GM12878 (cell line): Measurements from ENCODE around the gene PPM1J. TPM values are rescaled to one million over a fixed set of nuclear protein-coding genes. Genes with fewer than 3 reads are reported as not detected.

Experiments
- ATAC-seq: fragments of 200-7000 bp; cut with Tn5 transposase; 3 replicates; pipeline ENCODE4 v1.9.1; 2020; ENCODE audit warnings: mild to moderate bottlenecking, moderate library complexity
- BruUV-seq: library from RNA; stranded (reverse); fragments of 400-500 nt; replicated peaks from 2 replicates; lab custom pipeline; 2021; lab: Mats Ljungman, UMichigan
- CTCF ChIA-PET: fragments of 300-600 bp; sonication (Branson Sonifier 250); formaldehyde crosslinking; extraction: SDS; loops from one replicate; lab custom pipeline; 2021; ENCODE audit warnings: inconsistent platforms; lab: Yijun Ruan, JAX
- POLR2A ChIA-PET: fragments of 350-600 bp; formaldehyde crosslinking; extraction: SDS; loops from one replicate; lab custom pipeline; 2021; ENCODE audit warnings: inconsistent platforms; lab: Charles Lee
- RAD21 ChIA-PET: fragments of 300-600 bp; sonication (Branson Sonifier 250); formaldehyde crosslinking; loops from one replicate; lab custom pipeline; 2023; ENCODE audit warnings: antibody characterized with exemption; ENCODE audit not compliant: unreplicated experiment; lab: Charles Lee
- SMC1A ChIA-PET: fragments of 300-600 bp; sonication (Branson Sonifier 250); formaldehyde crosslinking; loops from one replicate; lab custom pipeline; 2023; ENCODE audit not compliant: unreplicated experiment, uncharacterized antibody; lab: Charles Lee
- DNase-seq: peaks from one replicate; pipeline ENCODE4 v3.0.0-alpha.2; 2011; ENCODE audit warnings: low read depth, low spot score
- FAIRE-seq: peaks from 3 replicates; lab custom pipeline; 2011; peaks lifted over from hg19 to GRCh38; lab: Jason Lieb, UNC
- H2AFZ ChIP-seq: 2 replicates; pipeline ENCODE4 v1.6.0; 2011; ENCODE audit warnings: low read depth, low read length, control low read depth; ENCODE audit not compliant: control insufficient read depth
- H3K27ac ChIP-seq: 2 replicates; pipeline ENCODE4 v1.5.1; 2011; ENCODE audit warnings: control low read depth; ENCODE audit not compliant: control insufficient read depth, insufficient read depth
- H3K27me3 ChIP-seq, 2 experiments: replicated peaks in 1 of 2; 2 replicates each; pipeline versions ENCODE4 v1.6.0 to v1.6.1; 2011; ENCODE audit warnings: low read length in 1 of 2; ENCODE audit not compliant: control insufficient read depth in 2 of 2, insufficient read depth in 2 of 2
- H3K36me3 ChIP-seq, 2 experiments: 2 replicates each; pipeline ENCODE4 v1.5.1; 2011; ENCODE audit warnings: low read length in 1 of 2; ENCODE audit not compliant: control insufficient read depth in 2 of 2, insufficient read depth in 2 of 2
- H3K4me1 ChIP-seq: 2 replicates; pipeline ENCODE4 v1.6.1; 2011; ENCODE audit warnings: mild to moderate bottlenecking, low read length, moderate library complexity, mixed read lengths; ENCODE audit not compliant: control insufficient read depth, insufficient read depth
- H3K4me2 ChIP-seq: 2 replicates; pipeline ENCODE4 v1.6.0; 2011; ENCODE audit warnings: control low read depth; ENCODE audit not compliant: control insufficient read depth, insufficient read depth
- H3K4me3 ChIP-seq: fragments of 200-600 bp; sonication (generic); 2 replicates; pipeline ENCODE4 v1.5.1; 2016
- H3K79me2 ChIP-seq: 2 replicates; pipeline ENCODE4 v1.6.0; 2011; ENCODE audit warnings: low read length; ENCODE audit not compliant: control insufficient read depth, insufficient read depth
- H3K9ac ChIP-seq: 2 replicates; pipeline ENCODE4 v1.8.0; 2011; ENCODE audit warnings: low read length, control low read depth, mixed read lengths; ENCODE audit not compliant: control insufficient read depth, insufficient read depth
- H3K9me3 ChIP-seq: replicated peaks from 3 replicates; pipeline ENCODE4 v1.5.1; 2011; ENCODE audit warnings: mild to moderate bottlenecking, low read length; ENCODE audit not compliant: control insufficient read depth, insufficient read depth
- H4K20me1 ChIP-seq: 2 replicates; pipeline ENCODE4 v1.6.0; 2011; ENCODE audit not compliant: control insufficient read depth, insufficient read depth
- CBX3 ChIP-seq: fragments of 200-600 bp; sonication (generic); IDR thresholded peaks from 2 replicates; pipeline ENCODE4 v1.6.1; 2016; ENCODE audit warnings: low read depth, borderline replicate concordance
- CEBPZ ChIP-seq: fragments of 150-350 bp; IDR thresholded peaks from 2 replicates; pipeline ENCODE4 v1.6.1; 2016; ENCODE audit warnings: low read depth, low read length
- NR2C2 ChIP-seq: IDR thresholded peaks from 2 replicates; pipeline ENCODE4 v1.6.1; 2011; ENCODE audit warnings: borderline replicate concordance, low read depth; ENCODE audit not compliant: control insufficient read depth, insufficient read length
- STAT3 ChIP-seq: IDR thresholded peaks from 2 replicates; pipeline ENCODE4 v1.6.1; 2011; ENCODE audit warnings: low read depth, low read length, improper control_type of control experiment
- USF2 ChIP-seq: IDR thresholded peaks from 2 replicates; pipeline ENCODE4 v1.6.1; 2011; ENCODE audit warnings: low read depth, low read length, improper control_type of control experiment, borderline replicate concordance
- YBX1 ChIP-seq: fragments of 450-650 bp; IDR thresholded peaks from 2 replicates; pipeline ENCODE4 v1.6.1; 2016; ENCODE audit warnings: antibody characterized with exemption
- ZNF24 ChIP-seq: fragments of 450-650 bp; IDR thresholded peaks from 2 replicates; pipeline ENCODE4 v1.6.1; 2017; ENCODE audit warnings: antibody characterized with exemption, mild to moderate bottlenecking
- WGBS: methylation state at CpG from one replicate; pipeline ENCODE4 v1.1.6; 2016; ENCODE audit warnings: low lambda C conversion rate; ENCODE audit not compliant: insufficient replicate concordance, insufficient coverage; ENCODE audit errors: missing lambda C conversion rate; 5-methylcytosine and 5-hydroxymethylcytosine counted together
- in situ Hi-C: fragments of 300-500 bp; cut with MboI; formaldehyde crosslinking; loops from 9 replicates; pipeline ENCODE4 v1.14.3; 2018; ENCODE audit warnings: mixed read lengths
- intact Hi-C: fragments of 100-400 bp; cut with micrococcal nuclease; formaldehyde crosslinking; loops from one replicate; pipeline ENCODE4 v1.14.2; 2022; ENCODE audit not compliant: unreplicated experiment
- polyA plus RNA-seq, 11 experiments: library from polyadenylated mRNA; depleted of rRNA in 4 of 11; unstranded in 6 of 11; stranded (reverse) in 5 of 11; fragments of >200 nt; fragmentation: Nextera tagmentation in 4 of 11; fragmentation: Illumina TruSeq in 1 of 11; extraction: Ambion mirVana in 4 of 11; extraction: Trizol in 1 of 11; gene quantifications; 1 replicate in 1 of 11; 2 replicates in 10 of 11; pipeline versions ENCODE4 v1.2.1 to v1.2.3, GENCODE V29; 2011 to 2016; ENCODE audit warnings: inconsistent platforms in 2 of 11, missing spikeins in 2 of 11, low read depth in 1 of 11
- total RNA-seq, 4 experiments: library from RNA; depleted of rRNA in 3 of 4; stranded (reverse); fragments of >200 nt in 3 of 4; fragmentation: Illumina TruSeq in 1 of 4; extraction: Trizol in 1 of 4; gene quantifications; 2 replicates each; pipeline versions ENCODE4 v1.2.1 to v1.2.3, GENCODE V29; 2013 to 2021

PPM1J gene
- total and polyA plus RNA-seq, 10 of the 15 experiments (the other 5 are each of a cell fraction or from before 2014, with no cell fraction given), result 0.07 to 1.8 (median 0.59) TPM; not detected in 1

- DNase-seq, result no peak
- no peak overlapping the region for H3K27ac ChIP-seq
- H3K36me3 ChIP-seq, result 0 out of 4 replicates have a peak, but pooled peaks cover 0 to 3% of the 10 kb centered on the region in 2 experiments
- H3K4me2 ChIP-seq, result no peak overlapping the region
- SMC1A ChIA-PET, result interaction anchor here (0.6 to 5.1 kb wide), 20 partner anchors 18 to 320 kb away, joined by 3 to 47 read pairs (median 4); partner anchors contain the start of genes MOV10 and ST7L
- no peak overlapping the region for H2AFZ ChIP-seq
- peaks cover 31% of the 10 kb centered on the region for H3K79me2 ChIP-seq
- H4K20me1 ChIP-seq, result 0 out of 2 replicates have a peak, but pooled peaks cover 2% of the 10 kb centered on the region
- H3K9ac ChIP-seq, result no peak overlapping the region
- no peak overlapping the region for H3K4me3 ChIP-seq
- POLR2A ChIA-PET, result interaction anchor here (0.7 to 1.9 kb wide), 5 partner anchors 34 to 207 kb away, joined by 3 to 7 read pairs (median 5); partner anchors contain the start of genes MOV10 and ST7L
- H3K4me1 ChIP-seq, result peaks cover 19% of the 10 kb centered on the region
- no TSS peak for BruUV-seq
- no peaks in the 10 kb centered on the region for H3K27me3 ChIP-seq
- no peak for FAIRE-seq
- RAD21 ChIA-PET, result interaction anchor here (1.0 to 5.6 kb wide), 12 partner anchors 32 to 317 kb away, joined by 3 to 53 read pairs (median 8); partner anchors contain the start of gene MOV10
- no peaks in the 10 kb centered on the region for H3K9me3 ChIP-seq
- in situ Hi-C loops, result loop anchor here (5.0 kb wide), 2 partner anchors 206 to 316 kb away; no protein-coding TSS in a partner anchor
- CTCF ChIA-PET, result interaction anchor here (0.7 to 5.9 kb wide), 26 partner anchors 8 to 364 kb away, joined by 3 to 122 read pairs (median 4); partner anchors contain the start of genes CAPZA1, CTTNBP2NL, LRIG2 and MOV10
- TF ChIP-seq NR2C2, result no peak
- TF ChIP-seq YBX1, result no peak
- TF ChIP-seq USF2, result no peak
- TF ChIP-seq STAT3, result no peak
- TF ChIP-seq ZNF24, result no peak
- TF ChIP-seq CBX3, result no peak
- no peak for TF ChIP-seq CEBPZ
- intact Hi-C loops, result no loop called here
- WGBS, result 52% methylated on average over 3 of the region's 3 CpGs
- no peak for ATAC-seq
These were observed 6.6 kb downstream of the PPM1J start for GRCh38 chr1:112708489-112708888.
